DLD1 (cell line): ENCODE data around the gene TLE6.
"Not testable (repeated sequence)": the region's sequence is repeated elsewhere in the genome, so short reads cannot be mapped to it uniquely, and the experiment has no call there.

ENCODE experiments used
- in situ Hi-C: cut with HindIII; loops from 2 replicates; pipeline ENCODE4 v1.10.0; 2017; ENCODE audit warnings: low sequenced_read_pairs

TLE6 gene

DNA sequence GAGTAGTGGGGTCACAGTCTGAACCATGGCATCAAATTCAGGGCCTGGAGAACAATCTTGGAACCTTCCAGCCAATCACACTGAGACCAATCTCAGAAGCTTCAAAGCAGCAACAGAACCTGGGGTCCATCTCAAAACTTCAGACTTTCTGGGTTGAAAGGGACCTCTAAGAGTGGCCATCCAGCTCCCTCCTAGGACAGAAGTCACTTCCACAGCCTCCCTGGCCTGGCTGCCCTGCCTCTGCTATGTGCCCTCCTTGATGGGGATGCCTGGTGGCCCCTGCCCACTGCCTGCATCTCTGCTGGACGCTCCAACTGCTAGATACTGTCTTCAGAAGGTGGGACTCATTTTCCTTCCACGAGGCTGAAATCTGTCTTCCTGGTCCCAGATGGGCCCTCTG lies 49.9 kb downstream of the TLE6 start:
- in situ Hi-C loops, result no loop called here

DNA sequence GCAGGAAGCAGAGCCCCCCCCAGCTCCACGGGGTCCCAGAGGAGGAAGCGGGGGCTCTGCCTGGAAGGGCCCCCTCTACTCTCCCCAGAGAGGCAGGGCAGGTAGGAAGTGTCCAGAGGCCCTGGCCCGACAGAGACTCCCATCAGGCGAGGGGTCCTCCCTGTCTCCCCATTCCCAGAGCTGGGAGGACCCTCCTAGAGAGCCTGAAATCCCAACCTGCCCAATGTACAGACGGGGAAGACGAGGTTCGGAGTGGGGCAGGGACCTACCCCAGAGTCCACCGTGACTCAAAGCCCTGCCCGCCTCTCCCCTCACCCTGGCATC lies 50.6 kb downstream of the TLE6 start:
- in situ Hi-C loops, result no loop called here

DNA sequence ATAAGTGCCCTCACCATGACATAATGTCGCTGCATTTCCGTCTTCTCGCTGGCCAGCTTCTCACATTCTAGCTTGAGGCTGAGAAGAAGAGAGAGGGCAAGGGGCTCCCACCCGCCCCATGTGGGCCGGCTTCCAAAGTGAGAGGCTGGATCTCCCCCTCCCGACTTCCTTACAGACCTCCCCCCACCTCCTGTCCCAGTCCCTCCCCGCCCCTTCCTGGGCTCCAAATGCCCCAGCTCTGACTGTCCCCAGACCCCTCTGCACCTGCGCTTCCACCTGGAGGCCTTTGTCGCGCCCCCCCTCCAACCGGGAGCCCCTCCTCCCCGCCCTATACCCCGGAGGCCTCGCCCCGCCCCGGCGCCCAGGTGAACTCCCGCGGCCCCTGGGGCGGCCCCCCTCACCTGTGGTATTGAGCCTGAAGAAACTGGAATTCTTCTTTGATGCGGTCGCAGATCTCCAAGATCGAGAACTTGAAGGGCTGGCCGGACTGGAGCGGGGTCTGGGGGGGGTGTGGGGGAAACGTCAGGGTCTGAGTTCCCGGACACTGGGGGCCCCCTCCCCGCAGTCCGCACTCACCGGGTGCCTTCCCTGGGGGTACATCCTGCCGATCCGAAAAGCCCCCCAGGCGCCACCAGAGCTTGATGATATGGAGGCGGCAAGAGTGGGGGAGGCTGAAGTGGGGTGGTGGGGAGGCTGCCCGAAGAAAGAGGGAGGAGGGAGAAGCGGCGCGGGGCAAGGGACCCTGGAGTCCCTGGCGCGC lies 51.1 kb downstream of the TLE6 start:
- in situ Hi-C loops, result no loop called here

DNA sequence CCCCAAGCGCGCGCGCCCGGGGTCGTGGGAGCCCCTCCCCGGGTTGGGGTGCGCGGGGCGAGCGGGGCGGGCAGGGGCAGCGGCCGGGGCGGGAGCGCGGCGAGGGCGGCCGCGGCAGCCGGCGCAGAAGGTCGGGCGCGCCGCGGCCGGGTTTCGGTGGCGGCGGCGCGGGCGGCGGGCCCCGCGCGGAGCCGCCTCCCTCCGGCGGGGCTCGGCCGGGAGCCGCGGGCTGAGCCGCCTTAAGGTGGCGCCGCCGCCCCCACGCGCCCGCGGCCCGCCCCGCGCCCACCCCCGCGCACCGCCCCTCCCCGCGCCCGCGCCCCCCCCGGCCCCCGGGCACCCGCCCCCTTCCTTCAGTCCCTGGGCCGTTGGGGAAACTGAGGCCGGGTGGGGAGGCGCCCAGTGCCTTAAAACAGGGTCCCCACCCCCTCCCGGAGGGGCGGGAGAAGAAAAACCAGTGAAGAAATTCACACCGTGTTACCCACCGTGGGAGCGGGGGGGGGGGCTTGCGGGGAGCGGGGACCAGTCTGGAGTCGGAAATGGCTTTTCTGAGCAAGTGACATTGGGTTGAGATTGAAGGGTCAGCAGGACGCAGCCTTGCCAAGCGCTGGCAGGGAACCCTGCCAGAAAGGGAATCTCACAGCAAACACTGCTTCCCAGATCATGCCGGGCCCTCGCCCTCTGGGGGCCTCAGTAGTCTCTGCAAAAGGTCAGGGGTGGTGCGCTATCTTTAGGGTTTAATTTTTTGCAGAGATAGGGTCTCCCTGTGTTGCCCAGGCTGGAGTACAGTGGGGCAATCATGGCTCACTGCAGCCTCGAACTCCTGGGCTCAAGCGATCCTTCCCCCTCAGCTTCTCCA lies 51.9 kb downstream of the TLE6 start, which contains the start of gene TLE2:
Gene TLE2 (minus strand): TSS at position 216 of the 859 bp plus-strand sequence. CDS start 376 bp downstream, outside the sequence.
- in situ Hi-C loops, result no loop called here

DNA sequence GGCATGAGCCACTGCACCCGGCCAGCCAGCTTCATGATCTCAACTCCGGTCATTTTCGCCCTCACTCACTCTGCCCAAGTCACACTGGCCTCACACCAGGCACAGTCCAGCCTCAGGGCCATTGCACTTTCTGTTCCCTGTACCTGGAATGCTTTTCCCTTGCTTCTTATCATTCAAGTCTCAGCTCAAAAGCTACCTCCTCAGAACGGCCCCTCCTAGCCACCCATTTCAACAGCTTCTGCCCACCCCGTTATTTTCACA lies 54.2 kb downstream of the TLE6 start:
- in situ Hi-C loops, result no loop called here

DNA sequence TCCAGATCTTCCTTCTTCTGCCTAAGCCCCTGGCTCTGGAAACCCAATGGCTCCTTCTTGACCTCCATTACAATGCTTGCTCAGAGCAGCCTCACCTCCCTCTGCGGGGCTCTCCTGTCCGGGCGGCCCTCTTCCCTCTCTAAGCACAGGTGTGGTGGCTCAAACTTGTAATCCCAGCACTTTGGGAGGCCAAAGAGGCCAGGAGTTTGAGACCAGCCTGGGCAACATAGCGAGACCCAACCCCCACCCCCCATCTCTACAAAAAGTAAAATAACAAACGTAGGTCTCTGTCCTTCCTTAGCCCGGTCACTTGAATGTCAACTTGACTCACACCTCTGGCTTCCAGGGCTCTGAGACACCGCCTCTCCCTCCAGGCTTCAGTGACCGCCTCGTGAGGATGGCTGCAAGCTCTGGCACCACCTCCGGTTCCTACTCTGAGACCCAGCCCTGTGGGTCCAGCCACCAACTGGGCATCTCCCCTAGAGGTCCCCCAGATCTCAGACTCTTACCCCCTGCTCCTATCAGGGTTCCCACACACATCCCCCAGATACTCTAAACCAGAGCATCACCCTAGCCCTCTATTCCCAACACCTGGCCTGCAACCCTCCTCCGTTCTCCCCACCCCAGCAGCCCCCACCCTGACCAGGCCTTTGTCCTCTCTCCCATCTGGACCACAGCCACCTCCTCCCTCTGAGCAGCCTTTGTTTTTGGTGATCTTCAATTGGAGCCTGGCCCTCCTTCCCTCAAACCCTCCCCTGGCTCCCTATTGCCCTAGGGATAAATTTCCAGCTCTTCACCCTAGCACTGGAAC lies 56.4 kb downstream of the TLE6 start:
- in situ Hi-C loops, result no loop called here

DNA sequence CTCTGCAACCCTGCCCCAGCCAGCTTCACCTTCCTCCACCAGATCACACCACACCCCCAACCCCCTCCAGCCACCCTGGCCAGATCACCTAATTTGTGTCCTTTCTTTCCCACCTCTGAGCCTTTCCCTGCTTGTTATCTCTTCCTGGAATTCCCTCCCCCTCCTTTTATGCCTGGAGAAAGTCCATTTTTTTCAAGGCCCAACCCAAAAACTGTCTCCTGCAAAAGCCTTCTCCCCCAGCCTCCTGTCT lies 57.0 kb downstream of the TLE6 start:
- in situ Hi-C loops, result no loop called here

DNA sequence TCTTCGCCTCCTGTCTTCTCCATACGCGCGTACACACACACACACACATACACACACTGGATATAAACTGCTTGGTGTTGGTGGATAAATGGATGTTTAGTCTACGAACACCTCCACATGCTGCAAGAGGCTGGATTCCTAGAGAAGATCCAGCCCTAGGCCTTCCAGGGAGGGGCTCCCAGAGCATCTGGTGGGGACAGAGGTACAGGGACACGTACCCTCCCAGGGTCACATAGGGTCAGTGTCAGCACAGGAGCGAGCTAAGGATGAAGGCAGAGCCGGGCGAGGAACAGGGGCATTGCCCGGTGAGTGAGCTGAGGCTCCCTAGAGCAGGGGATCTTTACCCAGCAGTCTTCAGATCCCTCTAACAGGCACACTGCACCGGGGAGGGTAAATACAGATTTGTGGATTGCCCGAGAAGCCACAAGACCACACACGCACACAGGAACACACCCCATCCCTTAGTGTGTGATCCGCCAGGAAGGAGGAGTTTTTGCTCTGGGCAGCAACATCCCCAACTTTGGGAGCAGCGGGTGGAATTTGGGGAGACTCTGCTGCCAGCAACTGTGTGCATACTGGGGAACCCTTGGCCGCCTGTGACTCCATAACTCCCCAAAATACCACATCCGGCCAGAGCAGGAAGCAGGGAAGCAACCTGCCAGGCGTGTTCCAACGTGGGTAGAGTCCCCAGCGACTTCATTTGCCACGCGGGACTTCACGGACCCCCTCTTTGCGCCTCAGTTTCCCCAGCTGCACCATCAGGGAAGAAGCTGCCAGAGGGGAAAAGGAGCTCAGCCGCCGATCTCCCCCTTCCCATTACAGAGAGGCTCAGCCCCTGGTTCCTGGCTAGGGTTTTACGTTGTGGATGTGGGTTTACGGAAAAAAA lies 57.5 kb downstream of the TLE6 start:
- in situ Hi-C loops, result no loop called here

DNA sequence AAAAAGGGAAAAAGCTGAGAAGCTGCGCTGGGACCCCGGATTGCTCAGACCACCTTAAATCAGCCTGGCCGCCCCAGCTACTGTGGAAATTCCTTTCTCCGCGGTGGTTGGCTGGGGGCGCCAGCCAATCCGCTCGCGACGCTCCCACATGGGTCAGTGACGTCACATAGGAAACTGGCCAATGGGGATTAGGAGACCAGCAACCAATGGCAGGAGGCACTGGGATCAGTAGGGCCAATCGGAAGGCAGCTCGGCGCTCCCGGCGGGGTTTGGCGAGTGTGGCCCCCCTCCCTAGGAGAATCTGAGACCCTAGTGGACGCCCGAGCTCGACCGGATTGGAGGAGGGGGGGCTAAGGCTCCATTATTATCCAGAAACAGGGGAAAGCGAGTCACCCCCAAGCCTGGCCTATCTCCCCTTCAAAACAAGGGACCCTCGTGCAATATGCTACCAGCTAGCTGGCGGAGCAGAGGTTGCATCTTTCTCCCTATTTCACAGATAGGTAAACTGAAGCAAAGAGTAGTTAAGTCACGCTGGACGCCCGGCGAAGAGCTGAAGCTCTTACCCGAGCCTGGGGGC lies 58.3 kb downstream of the TLE6 start:
- in situ Hi-C loops, result no loop called here

DNA sequence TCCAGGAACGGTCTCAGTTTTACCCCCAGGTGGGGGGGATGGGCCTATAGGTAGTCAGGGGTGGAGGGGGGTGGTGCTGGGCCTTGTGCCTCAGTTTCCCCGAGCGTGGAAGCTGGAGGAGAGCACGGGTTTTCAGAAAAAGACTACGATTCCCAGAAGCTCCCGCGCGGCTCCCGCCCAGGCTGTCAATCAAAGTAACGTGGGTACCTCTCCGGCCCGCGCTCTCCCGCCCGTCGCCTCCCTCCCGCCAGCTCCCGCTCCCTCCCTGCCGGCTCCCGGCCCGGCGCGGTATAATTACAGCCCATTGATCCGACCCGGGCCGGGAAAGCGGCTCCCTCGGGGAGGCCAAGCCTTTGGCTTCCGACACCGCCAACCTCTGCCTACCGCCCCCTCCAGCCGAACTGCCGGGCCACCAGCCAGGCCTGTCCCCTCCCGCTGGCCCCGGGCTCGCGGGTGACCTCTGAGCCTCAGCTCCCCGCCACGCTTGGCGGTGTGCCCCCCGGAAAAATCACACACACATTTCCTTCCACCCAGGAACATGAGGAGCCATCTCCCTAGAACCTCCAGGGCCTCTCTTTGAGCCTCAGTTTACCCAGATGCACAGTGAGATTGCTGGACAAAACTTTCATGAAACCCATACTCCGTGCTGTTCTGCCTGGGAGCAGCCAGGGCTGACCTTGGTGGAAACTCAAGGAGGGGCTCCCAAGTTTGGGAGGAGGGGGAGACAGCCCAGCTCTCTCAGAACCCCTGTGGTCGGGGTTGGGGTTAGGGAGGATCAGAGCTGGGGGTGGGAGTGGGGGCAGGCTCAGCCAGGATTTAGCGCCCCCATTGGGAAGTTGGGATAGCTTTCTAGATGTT lies 59.0 kb downstream of the TLE6 start:
- in situ Hi-C loops, result no loop called here

DNA sequence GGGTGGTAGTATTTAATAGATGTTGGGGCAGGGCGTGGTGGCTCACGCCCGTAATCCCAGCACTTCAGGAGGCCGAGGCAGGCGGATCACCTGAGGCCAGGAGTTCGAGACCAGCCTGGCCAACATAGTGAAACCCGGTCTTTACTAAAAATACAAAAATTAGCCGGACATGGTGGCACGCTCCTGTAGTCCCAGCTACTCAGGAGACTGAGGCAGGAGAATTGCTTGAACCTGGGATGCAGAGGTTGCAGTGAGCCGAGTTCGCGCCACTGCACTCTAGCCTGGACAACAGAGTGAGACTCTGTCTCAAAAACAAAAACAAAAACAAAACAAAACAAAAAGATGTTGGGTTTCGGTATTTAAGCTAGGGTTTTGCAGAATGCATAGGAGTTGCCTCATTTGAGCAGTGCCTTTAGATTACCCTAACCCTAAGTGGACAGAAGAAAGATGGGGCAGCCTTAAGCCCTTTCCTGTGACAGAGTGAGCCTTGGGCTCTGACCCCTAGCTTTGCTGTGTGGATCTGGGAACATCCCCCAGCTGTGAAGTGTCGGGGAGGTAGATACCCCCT lies 59.7 kb downstream of the TLE6 start:
- in situ Hi-C loops, result not testable (repeated sequence)

DNA sequence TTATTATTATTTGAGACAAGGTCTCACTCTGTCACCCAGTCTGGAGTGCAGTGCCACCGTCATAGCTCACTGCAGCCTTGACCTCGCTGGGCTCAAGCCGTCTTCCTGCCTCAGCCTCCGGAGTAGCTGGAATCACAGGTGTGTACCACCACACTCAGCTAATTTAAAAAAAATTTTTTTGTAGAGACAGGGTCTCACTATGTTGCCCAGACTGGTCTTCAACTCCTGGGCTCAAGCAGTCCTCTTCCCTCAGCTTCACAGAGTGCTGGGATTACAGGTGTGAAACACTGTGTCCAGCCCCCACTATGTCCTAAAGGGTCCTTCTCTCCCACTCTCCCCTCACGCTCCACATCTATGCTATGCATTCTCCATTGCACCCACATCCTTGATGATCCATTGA lies 60.9 kb downstream of the TLE6 start:
- in situ Hi-C loops, result no loop called here

DNA sequence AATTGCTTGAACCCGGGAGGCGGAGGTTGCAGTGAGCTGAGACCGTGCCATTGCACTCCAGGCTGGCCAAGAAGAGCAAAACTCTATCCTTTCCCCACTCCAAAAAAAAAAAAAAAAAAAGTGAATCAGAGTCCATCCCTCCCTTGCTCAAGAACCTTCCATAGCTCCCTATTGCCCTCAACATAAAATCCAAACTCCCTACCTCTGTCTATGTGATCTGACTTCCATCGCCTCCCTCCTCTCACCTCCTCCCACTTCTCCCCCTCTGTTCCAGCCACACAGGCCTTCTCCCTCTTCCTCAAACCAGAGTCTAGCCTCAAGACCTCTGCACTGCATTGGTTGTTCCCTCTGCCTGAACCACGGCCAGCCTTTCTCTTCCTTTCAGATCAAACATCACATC lies 61.8 kb downstream of the TLE6 start:
- in situ Hi-C loops, result no loop called here

DNA sequence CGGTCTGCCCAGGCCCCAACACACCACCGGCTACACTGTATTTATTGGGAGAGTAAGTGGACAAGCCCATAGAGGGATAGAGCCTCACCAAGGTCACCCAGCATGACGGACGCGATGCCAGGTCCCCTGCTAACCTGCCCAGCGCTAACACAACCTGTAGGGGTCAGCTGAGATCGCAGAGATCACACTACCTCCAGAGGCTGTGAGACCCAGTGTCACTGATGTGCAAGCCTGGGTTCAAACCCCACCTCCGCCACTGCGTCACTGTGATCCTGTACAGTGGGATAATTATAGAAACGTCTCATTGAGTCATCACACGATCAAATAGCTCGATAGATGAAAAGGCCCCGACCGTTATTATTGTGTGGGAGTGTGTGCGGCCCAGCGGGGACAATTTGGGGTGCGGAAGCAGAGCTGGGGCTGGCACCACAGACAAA lies 62.3 kb downstream of the TLE6 start:
- in situ Hi-C loops, result no loop called here

DNA sequence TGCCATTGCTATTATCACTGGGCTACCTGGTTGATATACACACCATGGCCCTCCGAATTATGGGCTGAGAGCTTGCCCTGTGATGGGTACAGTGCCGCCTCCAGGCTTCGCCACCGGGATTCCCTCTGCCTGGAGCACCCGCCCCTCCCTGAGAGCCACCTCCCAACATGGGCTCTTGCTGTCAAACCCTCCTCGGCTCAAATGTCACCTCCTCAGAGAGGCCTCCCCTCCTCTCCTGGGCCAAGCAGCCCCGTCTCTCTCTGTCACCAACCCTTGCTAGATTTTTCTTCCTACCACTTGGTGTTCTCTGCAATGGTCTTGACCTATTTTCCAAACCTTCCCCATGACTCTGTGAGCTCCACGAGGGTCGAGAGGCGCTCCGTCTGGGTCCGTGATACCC lies 64.0 kb downstream of the TLE6 start:
- in situ Hi-C loops, result no loop called here

DNA sequence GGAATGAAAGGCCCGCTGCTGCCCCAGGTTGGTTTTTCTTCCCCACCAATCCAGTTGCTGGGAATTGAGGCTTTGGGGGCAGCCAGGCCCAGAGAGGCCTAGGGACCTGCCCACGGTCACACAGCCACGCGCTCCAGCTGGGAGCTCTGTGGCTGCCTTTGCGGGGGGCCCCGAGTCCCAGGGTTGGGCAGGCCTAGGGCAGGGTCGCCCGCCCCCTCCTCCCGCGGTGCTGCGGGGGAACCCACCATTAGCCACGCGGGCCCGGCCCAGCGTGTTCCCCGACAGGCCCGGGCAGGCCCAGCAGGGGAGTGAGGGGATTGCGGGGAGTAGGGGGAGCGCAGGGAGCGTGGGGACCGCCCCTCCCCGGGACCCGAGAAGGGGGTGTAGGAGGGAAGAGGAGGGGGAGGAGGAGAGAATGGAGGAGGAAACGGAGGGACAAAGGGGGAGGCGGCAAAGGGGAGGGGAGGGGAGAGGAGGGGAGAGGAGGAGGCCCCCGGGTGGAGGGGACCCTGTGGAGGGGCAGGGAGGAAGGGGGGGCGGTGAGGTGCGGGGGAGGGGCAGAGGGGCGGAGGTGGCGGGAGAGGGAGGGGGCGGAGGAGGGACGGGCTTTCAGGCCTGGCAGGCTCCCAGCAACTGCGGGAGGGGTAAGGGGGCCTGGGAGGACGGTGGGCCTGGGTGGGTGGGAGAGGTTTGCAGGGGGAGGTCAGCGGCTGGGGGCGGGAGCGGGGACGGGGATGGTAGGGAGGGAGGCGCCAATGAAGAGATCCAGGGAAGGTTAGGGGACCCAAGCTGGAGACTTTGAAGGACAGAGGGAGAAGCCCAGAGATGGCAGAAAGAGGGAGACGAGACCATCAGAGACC lies 64.6 kb downstream of the TLE6 start:
- in situ Hi-C loops, result no loop called here

DNA sequence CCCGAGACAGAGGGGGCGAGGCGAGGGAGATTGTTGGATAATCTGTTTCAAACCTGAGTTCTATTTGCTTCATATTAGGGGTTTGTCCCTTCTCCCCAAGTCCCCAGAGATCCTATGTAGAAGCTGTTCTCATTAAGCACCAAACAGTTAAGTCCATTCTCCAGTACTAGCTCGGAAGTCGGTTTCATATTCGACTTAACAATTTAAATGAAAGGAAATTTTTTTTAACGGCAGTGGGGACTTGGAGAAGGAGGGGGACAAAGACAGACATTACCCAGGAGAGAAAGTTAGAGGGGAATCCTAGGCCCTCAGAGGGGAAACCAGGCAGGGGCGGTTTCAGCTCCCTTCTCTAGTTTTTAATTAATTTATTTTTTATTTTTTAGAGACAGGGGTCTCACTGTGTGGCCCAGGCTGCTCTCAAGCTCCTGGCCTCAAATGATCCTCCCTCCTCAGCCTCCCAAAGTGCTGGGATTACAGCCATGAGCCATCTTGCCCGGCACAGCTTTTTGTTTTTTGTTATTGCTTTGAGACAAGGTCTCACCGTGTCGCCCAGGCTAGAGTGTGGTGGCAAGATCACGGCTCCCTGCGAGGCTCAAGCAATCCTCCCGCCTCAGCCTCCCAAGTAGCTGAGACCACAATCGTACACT lies 65.4 kb downstream of the TLE6 start:
- in situ Hi-C loops, result no loop called here
